HepG2 (cell line): ENCODE measurements around the gene CERS1. TPM values are rescaled to one million over a fixed set of nuclear protein-coding genes. Genes with fewer than 3 reads are reported as not detected.

Experiments used
- CREBL2 ChIP-seq: sonication (generic); formaldehyde crosslinking; IDR thresholded peaks from 2 replicates; pipeline ENCODE4 v1.8.1; 2023; ENCODE audit warnings: missing genetic modification reagents, mild to moderate bottlenecking, borderline replicate concordance
- DMAP1 ChIP-seq: IDR thresholded peaks from 2 replicates; pipeline ENCODE4 v1.6.1; 2016
- DRAP1 ChIP-seq: IDR thresholded peaks from 2 replicates; pipeline ENCODE4 v1.6.1; 2016; ENCODE audit warnings: missing genetic modification reagents, missing compliant biosample characterization
- GRHL1 ChIP-seq: sonication (generic); formaldehyde crosslinking; conservative IDR thresholded peaks from 2 replicates; pipeline ENCODE4 v1.8.0; 2022; ENCODE audit warnings: missing genetic modification reagents
- MIXL1 ChIP-seq: IDR thresholded peaks from 2 replicates; pipeline ENCODE4 v1.6.1; 2016
- MYPOP ChIP-seq: sonication (generic); formaldehyde crosslinking; IDR thresholded peaks from 2 replicates; pipeline ENCODE4 v1.8.1; 2023; ENCODE audit warnings: mild to moderate bottlenecking, moderate library complexity, missing genetic modification reagents
- POGK ChIP-seq: sonication (generic); formaldehyde crosslinking; conservative IDR thresholded peaks from 2 replicates; pipeline ENCODE4 v1.8.0; 2022; ENCODE audit warnings: mild to moderate bottlenecking, moderate library complexity, missing genetic modification reagents
- RFX3 ChIP-seq: IDR thresholded peaks from 2 replicates; pipeline ENCODE4 v1.6.1; 2016; ENCODE audit warnings: missing biosample characterization, missing genetic modification reagents
- SETDB1 ChIP-seq: sonication (generic); formaldehyde crosslinking; IDR thresholded peaks from 2 replicates; pipeline ENCODE4 v1.5.1; 2020; ENCODE audit warnings: missing genetic modification reagents, mild to moderate bottlenecking, borderline replicate concordance
- SRF ChIP-seq: IDR thresholded peaks from 2 replicates; pipeline ENCODE4 v1.6.1; 2011; ENCODE audit warnings: mild to moderate bottlenecking, low read depth, low read length, moderate library complexity
- ZBTB2 ChIP-seq: sonication (generic); formaldehyde crosslinking; IDR thresholded peaks from 2 replicates; pipeline ENCODE4 v1.8.0; 2022; ENCODE audit warnings: low read depth, missing genetic modification reagents
- ZBTB21 ChIP-seq: sonication (generic); formaldehyde crosslinking; IDR thresholded peaks from 2 replicates; pipeline ENCODE4 v1.4.0; 2020; ENCODE audit warnings: missing genetic modification reagents
- ZFP37 ChIP-seq: sonication (generic); formaldehyde crosslinking; IDR thresholded peaks from 2 replicates; pipeline ENCODE4 v1.4.0; 2020; ENCODE audit warnings: missing genetic modification reagents, borderline replicate concordance
- ZIK1 ChIP-seq: sonication (generic); formaldehyde crosslinking; IDR thresholded peaks from 2 replicates; pipeline ENCODE4 v1.5.0; 2020; ENCODE audit warnings: mild to moderate bottlenecking, low read depth, missing genetic modification reagents, borderline replicate concordance
- ZNF232 ChIP-seq: sonication (generic); formaldehyde crosslinking; IDR thresholded peaks from 2 replicates; pipeline ENCODE4 v1.4.0; 2020; ENCODE audit warnings: missing genetic modification reagents, borderline replicate concordance
- ZNF382 ChIP-seq: sonication (generic); formaldehyde crosslinking; IDR thresholded peaks from 2 replicates; pipeline ENCODE4 v1.5.0; 2020; ENCODE audit warnings: missing genetic modification reagents, mild to moderate bottlenecking, borderline replicate concordance
- ZNF432 ChIP-seq: sonication (generic); formaldehyde crosslinking; IDR thresholded peaks from 2 replicates; pipeline ENCODE4 v1.5.0; 2020; ENCODE audit warnings: missing genetic modification reagents, mild to moderate bottlenecking, borderline replicate concordance
- ZNF503 ChIP-seq: sonication (generic); formaldehyde crosslinking; IDR thresholded peaks from 2 replicates; pipeline ENCODE4 v1.4.0; 2020; ENCODE audit warnings: missing genetic modification reagents
- ZNF644 ChIP-seq: IDR thresholded peaks from 2 replicates; pipeline ENCODE4 v1.6.1; 2016; ENCODE audit warnings: low read depth
- ZNF713 ChIP-seq: sonication (generic); formaldehyde crosslinking; IDR thresholded peaks from 2 replicates; pipeline ENCODE4 v1.4.0; 2020; ENCODE audit warnings: mild to moderate bottlenecking, missing genetic modification reagents
- ZNF776 ChIP-seq: sonication (generic); formaldehyde crosslinking; IDR thresholded peaks from 2 replicates; pipeline ENCODE4 v1.4.0; 2020; ENCODE audit warnings: mild to moderate bottlenecking, missing genetic modification reagents
- polyA plus RNA-seq, 8 experiments: library from polyadenylated mRNA; depleted of rRNA in 3 of 8; stranded (reverse) in 7 of 8; unstranded in 1 of 8; fragments of >200 nt; fragmentation: Illumina TruSeq in 4 of 8; extraction: Trizol in 4 of 8; gene quantifications; 2 replicates each; pipeline versions ENCODE4 v1.2.1 to v1.2.3, GENCODE V29; 2011 to 2016; ENCODE audit warnings: low read depth in 4 of 8, missing spikeins in 1 of 8, mixed read lengths in 1 of 8; ENCODE audit not compliant: insufficient read depth in 1 of 8
- total RNA-seq, 5 experiments: library from RNA; depleted of rRNA; stranded (reverse); fragments of >200 nt; fragmentation: Illumina TruSeq; extraction: Trizol; gene quantifications; 2 replicates each; pipeline ENCODE4 v1.2.3, GENCODE V29; 2016; ENCODE audit warnings: low read depth in 1 of 5

The CERS1 gene
- total and polyA plus RNA-seq, 2 of the 13 experiments (the other 11 are each of a cell fraction or from before 2014, with no cell fraction given): 4.6 to 9.8 TPM

GRCh38 chr19:18895038-18895823, 727 bp downstream of the CERS1 start (continued):
- TF ChIP-seq POGK (CRISPR knock-in tag): no peak; the same call in 1 of the 2 replicates
- no peak for TF ChIP-seq SRF
- TF ChIP-seq ZFP37 (CRISPR knock-in tag): no peak
- TF ChIP-seq ZNF382: no peak
- 0 out of 2 replicates have a peak, but pooled peaks have one; percentile 31 for TF ChIP-seq ZIK1 (CRISPR knock-in tag)
- 0 out of 2 replicates have a peak, but pooled peaks have one; percentile 21 for TF ChIP-seq DMAP1 (CRISPR knock-in tag)
- no peak for TF ChIP-seq ZBTB2 (CRISPR knock-in tag)
- TF ChIP-seq GRHL1 (CRISPR knock-in tag): no peak
- TF ChIP-seq ZNF232 (CRISPR knock-in tag): no peak
- TF ChIP-seq DRAP1: 0 out of 2 replicates have a peak, but pooled peaks have one; percentile 12
- TF ChIP-seq ZBTB21 (CRISPR knock-in tag): no peak
- no peak for TF ChIP-seq ZNF503 (CRISPR knock-in tag)
- no peak for TF ChIP-seq ZNF432 (CRISPR knock-in tag)
- TF ChIP-seq SETDB1: no peak
- no peak for TF ChIP-seq RFX3
- no peak for TF ChIP-seq ZNF713 (CRISPR knock-in tag)
- TF ChIP-seq MYPOP (CRISPR knock-in tag): peak; percentile 62; the same call in 1 of the 2 replicates
- TF ChIP-seq CREBL2 (CRISPR knock-in tag): no peak
- TF ChIP-seq MIXL1: no peak
- TF ChIP-seq ZNF776 (CRISPR knock-in tag): no peak
- no peak for TF ChIP-seq ZNF644
